ENCODE results near the gene COL4A6.

Gene COL4A6

DNA sequence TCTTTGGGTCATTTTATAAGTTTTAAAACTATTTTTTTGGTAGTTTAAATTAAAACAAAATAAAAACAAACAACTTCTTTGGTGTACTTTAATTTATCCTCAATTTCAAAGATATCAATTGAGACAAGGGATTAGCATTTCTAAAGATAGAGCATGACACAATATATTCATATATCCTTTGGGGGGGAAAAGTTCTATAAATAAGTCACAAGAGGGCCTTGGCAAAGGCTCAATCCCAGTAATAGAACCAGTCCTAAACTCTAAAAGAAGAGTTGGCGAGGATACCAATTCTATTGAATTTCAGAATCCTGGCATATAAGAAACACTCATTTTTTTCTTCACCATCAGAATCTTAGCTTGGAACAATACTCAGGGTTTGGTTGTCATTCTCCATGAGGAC lies 89.7 kb downstream of the COL4A6 start:
- no peak for DNase-seq (ENCODE audit: low read depth, low spot score)
- H3K4me3 ChIP-seq (ENCODE audit: low read length): no peak overlapping the region

DNA sequence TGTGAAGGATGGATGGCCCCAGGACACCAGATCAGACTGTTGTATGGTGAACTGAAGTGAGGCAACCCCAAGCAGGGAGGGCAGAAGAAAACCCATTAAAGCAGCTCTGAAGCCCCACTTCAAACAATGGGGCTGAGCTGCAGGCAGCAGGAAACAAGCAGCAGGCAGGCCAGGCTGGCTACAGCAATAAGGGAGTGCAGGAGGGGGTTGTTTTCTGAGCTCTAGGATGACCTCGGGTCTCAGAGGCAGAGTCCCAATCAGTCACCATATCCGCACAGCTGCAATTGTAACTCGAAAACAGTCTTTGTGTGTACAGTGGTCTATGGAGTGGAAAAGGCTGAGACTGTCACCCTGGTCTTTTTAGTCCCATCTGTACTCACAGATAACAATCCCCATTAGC lies 90.4 kb downstream of the COL4A6 start:
- H3K4me3 ChIP-seq (ENCODE audit: low read length): no peak overlapping the region
- DNase-seq (ENCODE audit: low read depth, low spot score): no peak

DNA sequence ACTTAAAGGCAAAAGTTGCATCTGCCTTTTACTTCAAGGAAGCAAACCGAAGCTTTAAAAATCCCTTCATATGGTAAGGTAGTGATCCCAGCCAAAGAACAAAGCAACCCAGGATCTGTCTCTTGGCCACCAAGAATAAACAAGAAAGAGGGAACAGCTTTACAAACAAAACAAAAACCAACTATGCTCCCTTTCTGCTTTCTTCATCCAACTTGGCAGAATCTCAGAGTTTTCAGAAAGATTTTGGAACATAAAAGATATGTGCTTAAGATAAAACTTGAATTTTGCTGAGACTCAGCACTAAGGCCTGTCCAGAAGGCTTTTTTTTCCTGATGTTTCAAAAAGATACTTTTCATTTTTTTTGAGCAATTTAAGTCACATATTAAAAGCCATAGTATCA lies 94.0 kb downstream of the COL4A6 start:
- no peak for DNase-seq (ENCODE audit: low read depth, low spot score)
- H3K4me3 ChIP-seq (ENCODE audit: low read length): no peak overlapping the region

DNA sequence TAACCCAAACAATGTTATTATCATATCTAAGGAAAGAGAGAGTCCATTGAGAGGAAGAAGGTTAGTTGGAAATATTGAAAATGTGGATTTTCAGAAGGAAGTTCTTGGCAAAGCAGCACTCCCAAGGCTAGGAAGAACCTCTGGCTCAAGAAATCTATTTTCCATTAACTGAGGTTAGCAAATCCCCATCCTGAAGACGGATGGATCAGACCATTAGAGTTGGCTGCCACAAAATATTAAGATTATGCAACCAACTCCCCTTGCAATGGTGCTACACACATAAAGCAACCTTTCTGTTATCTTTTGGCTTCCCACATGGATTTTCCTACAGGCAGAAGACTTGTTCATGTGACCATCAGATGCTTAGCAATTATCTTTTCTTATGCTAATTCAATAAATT lies 96.3 kb downstream of the COL4A6 start:
- no peak overlapping the region for H3K4me3 ChIP-seq (ENCODE audit: low read length)
- DNase-seq (ENCODE audit: low read depth, low spot score): no peak

DNA sequence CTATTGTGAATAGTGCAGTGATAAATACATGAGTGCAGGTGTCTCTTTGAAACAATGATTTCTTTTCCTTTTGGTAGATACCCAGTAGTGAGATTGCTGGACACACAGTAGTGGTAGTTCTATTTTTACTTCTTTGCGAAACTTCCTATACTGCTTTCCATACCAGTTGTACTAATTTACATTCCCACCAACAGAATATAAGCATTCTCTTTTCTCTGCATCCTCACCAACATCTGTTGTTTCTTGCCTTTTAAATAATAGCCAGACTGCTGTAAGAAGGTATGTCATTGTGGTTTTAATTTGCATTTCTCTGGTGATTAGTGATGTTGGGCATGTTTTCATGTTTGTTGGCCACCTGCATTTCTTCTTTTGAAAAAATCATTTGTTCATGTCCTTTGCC lies 105.9 kb downstream of the COL4A6 start:
- no peak for DNase-seq (ENCODE audit: low read depth, low spot score)

DNA sequence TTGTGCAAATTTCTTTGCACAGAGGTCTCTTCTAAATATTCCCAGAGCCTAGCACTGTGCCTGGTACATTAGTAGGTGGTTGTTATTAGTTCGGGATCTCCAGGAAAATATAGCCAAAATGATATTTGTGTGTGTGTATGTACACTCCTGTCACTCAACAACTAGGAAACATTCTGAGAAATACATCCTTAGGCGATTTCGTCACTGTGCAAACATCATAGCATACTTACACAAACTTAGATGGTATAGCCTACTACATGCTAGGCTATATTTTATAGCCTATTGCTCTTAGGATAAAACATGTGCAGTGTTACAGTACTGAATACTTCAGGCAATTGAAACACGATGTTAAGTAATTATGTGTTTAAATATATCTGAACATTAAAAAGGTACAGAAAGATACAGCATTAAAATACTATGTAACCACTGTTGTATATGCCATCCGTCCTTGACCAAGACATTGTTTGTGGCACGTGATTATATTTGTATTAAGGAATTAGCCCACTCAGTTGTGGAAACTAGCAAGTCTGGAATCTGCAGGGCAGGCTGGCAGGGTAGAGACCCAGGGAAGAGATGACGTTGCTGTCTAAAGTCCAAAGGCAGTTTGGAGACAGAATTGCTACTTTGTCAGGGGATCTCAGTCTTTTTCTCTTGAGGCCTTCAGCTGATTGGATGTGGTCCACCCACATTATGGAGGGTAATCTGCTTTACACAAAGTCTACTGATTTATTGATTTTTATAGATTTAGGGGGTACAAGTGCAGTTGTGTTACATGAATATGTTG lies 106.9 kb downstream of the COL4A6 start:
- no peak overlapping the region for H3K4me3 ChIP-seq (ENCODE audit: low read length)
- DNase-seq (ENCODE audit: low read depth, low spot score): no peak

More for the DNA sequence above, 105.9 kb downstream of the COL4A6 start:
- no peak overlapping the region for H3K4me3 ChIP-seq (ENCODE audit: low read length)

DNA sequence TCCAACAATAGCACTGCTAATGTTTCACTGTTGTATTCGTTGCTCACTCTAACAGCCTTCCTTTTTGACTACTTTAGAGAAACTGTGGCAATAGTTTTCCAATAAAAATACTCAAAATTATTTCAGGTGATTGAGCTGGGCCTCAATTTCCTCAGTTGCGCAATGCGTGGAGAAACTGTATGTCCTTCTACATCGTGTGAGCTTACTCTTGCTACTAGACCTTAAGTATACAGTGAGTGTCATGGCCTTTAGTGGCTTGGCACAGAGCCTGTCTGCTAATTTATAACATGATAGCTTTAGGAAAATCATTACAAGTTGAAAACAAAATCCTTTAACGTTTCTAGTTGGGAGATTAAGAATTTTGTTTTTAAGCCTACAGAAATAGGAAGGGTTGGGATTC lies 114.5 kb downstream of the COL4A6 start:
- DNase-seq (ENCODE audit: low read depth, low spot score): no peak
- no peak overlapping the region for H3K4me3 ChIP-seq (ENCODE audit: low read length)

DNA sequence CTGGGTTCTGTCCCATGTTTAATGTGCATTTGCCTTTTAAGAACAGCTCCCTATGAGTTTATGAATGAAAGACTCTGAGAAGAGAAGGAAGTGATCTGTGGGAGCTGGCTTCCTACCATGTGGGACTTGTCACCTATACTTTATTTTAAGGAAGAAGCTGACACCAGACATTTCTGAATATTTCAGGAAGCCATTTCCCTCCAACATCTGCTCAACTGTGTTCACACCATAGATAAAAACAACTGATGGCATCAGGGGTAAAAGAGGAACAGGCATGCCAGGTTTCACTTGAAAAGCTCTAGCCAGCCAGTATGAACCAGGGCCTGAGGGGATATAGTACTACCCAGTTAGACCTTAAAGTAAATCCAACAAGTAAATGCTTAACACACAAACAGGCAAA lies 116.0 kb downstream of the COL4A6 start:
- no peak for DNase-seq (ENCODE audit: low read depth, low spot score)
- no peak overlapping the region for H3K4me3 ChIP-seq (ENCODE audit: low read length)

DNA sequence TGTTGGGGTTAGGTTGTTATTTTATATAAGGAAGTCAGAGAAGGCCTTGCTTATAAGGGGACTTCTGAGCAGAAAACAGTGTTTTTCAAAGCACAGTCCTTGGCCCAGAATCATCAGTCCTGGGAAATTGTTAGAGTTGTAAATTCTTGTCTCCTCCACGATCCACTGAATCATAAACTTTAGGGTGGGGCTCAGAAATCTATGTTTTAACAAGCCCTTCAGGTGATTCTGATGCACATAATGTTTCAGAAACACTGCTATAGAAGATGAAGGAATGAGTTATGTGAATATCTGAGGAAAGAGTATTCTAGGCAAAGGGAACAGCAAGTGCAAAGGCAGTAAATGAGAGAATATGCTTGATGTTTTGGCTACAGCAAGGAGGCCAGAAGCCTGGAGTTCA lies 121.8 kb downstream of the COL4A6 start:
- H3K4me3 ChIP-seq (ENCODE audit: low read length): no peak overlapping the region
- DNase-seq (ENCODE audit: low read depth, low spot score): no peak

DNA sequence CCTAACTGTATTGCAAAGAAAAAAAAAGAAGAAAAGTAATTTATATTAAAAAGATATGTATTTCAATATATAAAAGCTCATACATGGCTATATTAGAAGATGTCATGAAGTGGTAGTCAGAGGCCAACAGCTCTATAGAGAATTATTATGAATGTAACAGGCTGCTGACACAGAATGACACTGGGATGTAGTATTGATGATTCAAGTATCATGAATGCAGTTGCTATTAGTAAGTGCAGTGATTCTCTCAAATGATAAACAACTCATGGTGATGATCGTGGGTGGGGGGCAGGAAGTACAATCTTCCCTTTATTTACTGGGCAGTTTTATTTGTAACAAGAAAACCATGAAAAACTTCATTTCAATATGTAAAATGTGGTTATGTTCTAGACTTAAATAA lies 124.6 kb downstream of the COL4A6 start:
- no peak overlapping the region for H3K4me3 ChIP-seq (ENCODE audit: low read length)
- DNase-seq (ENCODE audit: low read depth, low spot score): no peak

DNA sequence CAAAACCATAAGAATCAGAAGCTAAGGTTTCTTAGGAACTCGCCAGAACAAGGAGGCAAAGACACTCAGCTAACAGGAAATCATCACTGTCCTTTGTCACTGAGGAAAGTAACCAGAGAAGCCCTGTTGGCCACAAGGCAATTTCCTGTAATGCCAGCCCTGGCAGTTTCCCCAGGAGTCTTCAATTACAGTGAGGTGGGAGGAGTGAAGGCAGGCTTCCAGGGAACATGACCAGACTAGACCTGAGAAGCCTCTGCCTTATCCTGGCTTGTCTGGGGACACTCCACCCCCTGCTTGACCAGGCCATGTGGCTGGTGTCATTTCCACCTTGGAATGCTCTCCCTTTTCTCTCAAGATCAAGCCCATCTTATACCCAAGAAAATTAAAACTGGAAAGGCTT lies 125.3 kb downstream of the COL4A6 start:
- DNase-seq (ENCODE audit: low read depth, low spot score): no peak
- H3K4me3 ChIP-seq (ENCODE audit: low read length): no peak overlapping the region

DNA sequence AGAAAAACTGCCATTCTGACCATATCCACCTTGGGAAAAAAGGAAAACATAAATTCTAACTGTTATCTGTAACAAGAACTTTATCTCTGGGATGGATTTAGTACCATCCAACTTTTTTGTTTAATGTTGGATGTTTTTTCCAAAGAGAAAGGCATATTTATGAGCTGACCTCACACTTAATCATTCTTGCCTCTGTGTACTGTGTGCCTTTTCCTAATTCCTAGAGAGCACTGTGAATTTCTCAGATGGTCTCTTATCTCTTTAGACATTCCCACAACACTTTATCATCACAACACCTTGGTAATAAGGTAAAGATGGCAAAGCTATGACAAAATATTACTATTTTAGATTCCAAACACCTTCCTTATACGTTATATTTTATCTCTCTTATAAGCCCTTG lies 126.2 kb downstream of the COL4A6 start:
- no peak for DNase-seq (ENCODE audit: low read depth, low spot score)
- no peak overlapping the region for H3K4me3 ChIP-seq (ENCODE audit: low read length)

DNA sequence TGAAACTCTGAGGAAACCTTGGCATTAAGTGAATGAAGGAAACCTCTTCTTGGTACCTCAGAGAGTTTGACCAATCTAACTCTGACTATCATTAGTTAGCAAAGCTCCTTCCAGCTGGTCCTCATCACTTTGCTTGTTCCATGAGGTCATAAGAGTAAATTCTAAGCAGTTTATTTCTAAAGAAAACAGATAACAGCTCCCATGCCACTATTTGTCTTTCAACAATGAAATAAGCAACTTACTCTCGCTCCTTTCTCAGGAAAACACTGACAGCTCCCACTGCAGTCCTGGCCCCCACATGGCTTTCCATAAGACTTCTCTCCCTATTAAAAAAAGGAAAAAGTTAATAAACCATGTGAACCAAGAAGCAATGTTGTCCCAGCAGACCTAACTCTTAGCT lies 127.7 kb downstream of the COL4A6 start:
- no peak overlapping the region for H3K4me3 ChIP-seq (ENCODE audit: low read length)
- no peak for DNase-seq (ENCODE audit: low read depth, low spot score)

DNA sequence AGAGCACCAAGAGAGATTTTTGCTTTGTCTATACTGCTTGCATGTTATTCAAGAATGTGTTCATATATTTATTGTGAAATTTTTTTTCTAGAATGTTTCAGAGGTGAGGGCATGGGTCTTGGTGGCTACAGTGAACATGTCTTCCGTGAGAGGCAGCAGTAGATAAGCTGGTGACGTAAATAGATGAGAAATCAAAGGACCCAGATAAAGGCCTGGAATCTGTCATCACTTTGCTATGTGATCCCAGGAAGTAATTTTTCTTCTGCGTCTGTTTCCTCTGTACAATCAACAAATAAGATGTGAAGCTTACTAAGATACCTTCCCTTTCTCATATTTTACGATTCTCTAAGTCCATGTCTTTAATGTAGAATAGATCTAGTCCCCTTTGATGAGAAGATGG lies 129.1 kb downstream of the COL4A6 start:
- DNase-seq (ENCODE audit: low read depth, low spot score): no peak
- no peak overlapping the region for H3K4me3 ChIP-seq (ENCODE audit: low read length)

DNA sequence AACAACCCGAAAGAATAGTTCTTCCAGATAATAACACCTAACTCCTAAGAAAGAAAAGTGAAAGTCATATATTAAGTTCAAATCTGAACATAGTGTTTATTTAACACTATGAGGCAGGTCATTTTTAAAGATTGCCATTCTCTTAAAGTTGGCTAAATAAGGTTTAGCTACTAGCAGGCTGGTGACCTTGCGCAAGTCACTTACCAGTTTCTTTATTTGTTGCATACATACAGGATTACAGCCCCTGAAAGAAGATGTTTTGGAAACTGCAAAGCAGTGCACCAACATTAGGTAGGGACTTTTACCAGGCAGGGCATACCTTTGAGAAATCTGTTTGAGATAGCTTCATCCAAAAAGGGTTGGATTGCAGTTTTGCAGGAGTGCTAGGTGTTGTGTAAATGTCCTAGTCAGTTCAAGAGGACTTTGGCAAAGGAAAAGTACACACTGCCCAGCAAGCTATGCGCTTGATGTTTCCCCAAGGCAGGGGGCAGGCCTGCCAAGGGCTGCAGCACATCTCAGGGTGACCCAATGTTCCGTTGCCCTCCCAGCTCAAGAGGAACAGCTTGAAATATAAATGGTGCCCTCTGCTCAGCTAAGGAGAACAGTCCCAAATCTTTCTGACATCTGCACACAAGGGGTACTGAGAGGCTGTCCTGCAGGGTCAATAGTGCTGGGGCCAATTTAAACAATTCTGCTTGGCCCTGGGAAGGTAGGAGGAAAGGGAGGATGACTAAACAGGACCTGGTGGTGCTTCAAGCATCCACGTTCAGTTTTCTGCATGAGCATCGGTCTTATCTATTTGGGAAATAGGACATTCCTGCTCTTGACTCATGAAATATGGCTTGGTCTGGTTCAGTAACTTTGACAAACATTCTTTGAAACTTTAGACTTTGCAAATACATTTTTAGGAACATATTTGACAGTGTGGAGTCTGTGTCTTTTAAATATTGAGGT lies 130.8 kb downstream of the COL4A6 start:
- no peak overlapping the region for H3K4me3 ChIP-seq (ENCODE audit: low read length)
- DNase-seq (ENCODE audit: low read depth, low spot score): no peak

DNA sequence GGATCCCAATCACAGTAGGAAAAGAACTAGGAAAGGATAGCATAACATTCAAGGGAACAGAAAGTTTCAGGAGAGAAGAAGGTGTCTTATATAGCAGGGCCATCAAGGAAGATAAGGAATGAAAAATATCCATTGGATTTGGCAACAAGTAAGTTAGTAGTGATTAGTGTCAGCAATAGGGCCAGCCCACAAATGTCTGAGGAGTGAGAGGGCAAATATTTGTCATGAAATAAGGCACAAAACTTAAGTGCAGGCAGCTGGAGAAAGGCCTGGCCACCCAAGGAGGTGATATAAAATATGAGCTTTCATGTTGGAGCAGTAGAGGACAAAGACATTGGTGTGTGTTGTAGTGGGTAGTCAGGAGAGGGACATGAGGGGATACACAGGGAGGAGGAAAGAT lies 132.1 kb downstream of the COL4A6 start:
- no peak overlapping the region for H3K4me3 ChIP-seq (ENCODE audit: low read length)
- DNase-seq (ENCODE audit: low read depth, low spot score): no peak

DNA sequence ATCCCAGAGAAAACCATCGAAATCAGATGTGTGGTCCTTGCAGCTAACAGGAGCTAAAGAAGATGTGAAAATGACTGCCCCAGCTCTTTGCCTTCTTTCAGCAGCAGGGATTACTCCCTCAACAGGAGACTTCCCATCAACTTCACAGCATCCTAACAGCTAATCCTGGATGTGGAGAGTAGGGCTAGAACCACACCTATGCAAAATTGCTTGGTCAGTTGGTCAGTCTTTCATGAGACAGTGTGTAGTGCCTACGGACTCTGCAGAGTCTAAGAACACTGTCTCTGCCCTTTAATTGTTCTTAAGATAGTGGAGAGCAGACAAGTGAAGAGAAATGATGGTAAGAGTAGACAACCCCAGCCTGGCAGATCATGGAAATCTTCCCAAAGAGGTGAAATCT lies 133.5 kb downstream of the COL4A6 start:
- DNase-seq (ENCODE audit: low read depth, low spot score): no peak
- H3K4me3 ChIP-seq (ENCODE audit: low read length): no peak overlapping the region

DNA sequence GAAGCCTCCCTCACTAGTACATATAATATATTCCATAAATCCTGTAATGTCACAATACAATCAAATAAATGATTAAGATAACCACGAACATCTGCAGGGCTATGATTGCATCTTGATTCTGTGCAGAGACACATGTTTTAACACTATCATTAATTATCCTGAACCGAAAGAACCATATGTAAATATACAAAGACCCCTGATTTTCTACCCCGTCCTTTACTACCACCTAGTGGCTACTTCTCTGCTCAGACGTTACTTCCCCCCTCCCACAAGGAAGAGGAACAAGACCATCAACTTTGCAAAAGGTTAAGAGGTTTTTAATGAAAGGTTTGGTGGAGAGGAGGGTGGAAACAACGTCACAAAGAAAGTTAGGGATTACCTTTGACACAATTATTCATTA lies 134.0 kb downstream of the COL4A6 start:
- peak; percentile 5 for DNase-seq (ENCODE audit: low read depth, low spot score)
- no peak overlapping the region for H3K4me3 ChIP-seq (ENCODE audit: low read length)

DNA sequence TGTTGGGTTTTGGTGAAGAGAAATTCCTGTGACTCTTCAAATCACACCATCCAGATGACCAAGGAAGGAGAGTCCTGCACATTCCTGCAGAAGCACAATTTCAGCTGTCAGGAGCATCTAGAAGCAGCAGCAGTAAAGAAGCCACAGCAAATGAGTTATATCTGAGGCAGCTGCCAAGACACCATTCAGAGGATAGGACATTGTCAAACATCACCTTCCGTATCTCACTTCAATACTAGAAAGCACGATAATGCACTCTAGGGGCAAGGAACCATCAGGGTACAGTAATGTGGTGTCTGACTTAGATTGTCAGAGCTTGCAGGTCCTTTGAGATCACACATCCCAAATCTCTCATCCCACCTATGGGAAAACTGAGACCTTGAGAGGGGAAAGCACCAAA lies 134.5 kb downstream of the COL4A6 start:
- no peak overlapping the region for H3K4me3 ChIP-seq (ENCODE audit: low read length)
- no peak for DNase-seq (ENCODE audit: low read depth, low spot score)

DNA sequence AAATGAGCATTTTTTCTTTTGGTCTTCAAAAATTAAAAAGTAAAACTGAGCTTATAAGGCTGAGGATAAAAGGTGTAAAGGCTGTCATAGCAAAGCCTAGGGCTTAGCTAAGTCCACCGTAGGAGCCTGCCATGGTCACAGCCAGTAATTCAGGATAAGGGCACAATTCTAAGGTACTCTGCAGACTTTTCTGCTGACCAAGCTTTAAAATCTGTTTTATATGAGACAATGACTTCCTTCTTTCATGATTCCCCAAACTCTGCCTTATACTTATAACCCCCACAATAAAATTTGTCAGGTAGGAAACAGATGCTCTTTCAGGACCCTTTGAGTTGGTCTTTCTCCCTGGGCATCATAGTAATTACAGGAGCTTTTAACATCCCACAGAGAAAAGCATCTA lies 138.5 kb downstream of the COL4A6 start:
- H3K4me3 ChIP-seq (ENCODE audit: low read length): no peak overlapping the region
- no peak for DNase-seq (ENCODE audit: low read depth, low spot score)

Data from Jurkat, Clone E6-1 (cell line).